Measurements from ENCODE around the gene PLIN4.

Gene PLIN4

DNA sequence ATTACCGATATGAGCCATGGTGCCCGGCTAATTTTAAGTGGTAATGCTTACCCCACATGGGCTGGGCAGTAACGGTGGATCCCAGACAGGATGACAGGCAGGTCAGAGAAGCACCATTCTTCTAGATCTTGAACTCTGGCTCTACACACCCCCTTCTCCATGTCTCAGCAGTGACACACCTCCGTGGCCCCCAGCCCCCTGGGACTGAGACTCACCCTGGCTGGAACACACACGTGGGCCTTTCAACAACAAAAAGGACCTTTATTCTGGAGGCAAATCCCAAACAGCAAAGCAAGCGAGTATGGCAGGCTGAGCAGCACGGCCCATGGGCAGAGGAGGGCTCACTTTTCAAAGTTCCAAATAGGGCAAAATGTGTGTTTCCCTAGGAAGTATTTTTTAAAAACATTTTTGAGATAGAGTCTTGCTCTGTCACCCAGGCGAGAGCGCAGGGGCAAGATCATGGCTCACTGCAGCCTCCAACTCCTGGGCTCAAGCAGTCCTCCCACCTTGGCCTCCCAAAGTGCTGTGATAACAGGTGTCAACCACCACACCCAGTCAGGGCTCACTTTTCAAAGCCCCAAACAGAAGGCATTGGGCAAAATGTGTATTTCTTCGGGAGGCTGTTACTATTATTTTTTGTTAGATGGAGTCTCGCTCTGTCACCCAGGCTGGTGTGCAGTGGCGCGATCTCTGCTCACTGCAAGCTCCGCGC, 4.2 kb upstream of the PLIN4 start:
- Histone ChIP-seq H3K27ac (no peak overlapping the region), H3K27me3 (replicated peaks) (no peaks in the 10 kb centered on the region), H3K36me3 (replicated peaks) (no peaks in the 10 kb centered on the region), H3K4me3 (ENCODE audit: low read depth, low read length) (no peak overlapping the region)
- in situ Hi-C loops (cut with HindIII; ENCODE audit: low pct_ligation_motif_present, low sequenced_read_pairs), result no loop called here
- TF ChIP-seq CTCF (IDR thresholded peaks at IDR 0.05; ENCODE audit: low read depth, low read length, missing control alignments), result no peak
- no peak for DNase-seq

DNA sequence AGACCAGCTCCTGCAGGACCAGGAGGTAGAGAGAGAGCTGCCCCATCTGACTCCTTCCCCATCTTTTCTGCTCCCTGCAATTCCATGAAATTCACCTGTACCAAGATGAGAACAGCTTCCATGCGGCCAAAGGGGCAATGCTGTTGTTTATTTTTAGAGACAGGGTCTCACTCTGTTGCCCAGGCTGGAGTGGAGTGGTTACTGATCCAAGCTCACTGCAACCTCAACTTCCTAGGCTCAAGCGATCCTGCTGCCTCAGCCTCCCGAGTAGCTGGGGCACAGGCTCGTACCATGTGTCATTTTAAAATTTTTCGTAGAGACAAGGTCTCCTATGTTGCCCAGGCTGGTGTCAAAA, 3.6 kb upstream of the PLIN4 start:
- no peak for DNase-seq
- no peak for TF ChIP-seq CTCF (IDR thresholded peaks at IDR 0.05; ENCODE audit: low read depth, low read length, missing control alignments)
- Histone ChIP-seq H3K4me3 (ENCODE audit: low read depth, low read length) (no peak overlapping the region), H3K36me3 (replicated peaks) (no peaks in the 10 kb centered on the region), H3K27ac (no peak overlapping the region), H3K27me3 (replicated peaks) (no peaks in the 10 kb centered on the region)
- in situ Hi-C loops (cut with HindIII; ENCODE audit: low pct_ligation_motif_present, low sequenced_read_pairs), result no loop called here

DNA sequence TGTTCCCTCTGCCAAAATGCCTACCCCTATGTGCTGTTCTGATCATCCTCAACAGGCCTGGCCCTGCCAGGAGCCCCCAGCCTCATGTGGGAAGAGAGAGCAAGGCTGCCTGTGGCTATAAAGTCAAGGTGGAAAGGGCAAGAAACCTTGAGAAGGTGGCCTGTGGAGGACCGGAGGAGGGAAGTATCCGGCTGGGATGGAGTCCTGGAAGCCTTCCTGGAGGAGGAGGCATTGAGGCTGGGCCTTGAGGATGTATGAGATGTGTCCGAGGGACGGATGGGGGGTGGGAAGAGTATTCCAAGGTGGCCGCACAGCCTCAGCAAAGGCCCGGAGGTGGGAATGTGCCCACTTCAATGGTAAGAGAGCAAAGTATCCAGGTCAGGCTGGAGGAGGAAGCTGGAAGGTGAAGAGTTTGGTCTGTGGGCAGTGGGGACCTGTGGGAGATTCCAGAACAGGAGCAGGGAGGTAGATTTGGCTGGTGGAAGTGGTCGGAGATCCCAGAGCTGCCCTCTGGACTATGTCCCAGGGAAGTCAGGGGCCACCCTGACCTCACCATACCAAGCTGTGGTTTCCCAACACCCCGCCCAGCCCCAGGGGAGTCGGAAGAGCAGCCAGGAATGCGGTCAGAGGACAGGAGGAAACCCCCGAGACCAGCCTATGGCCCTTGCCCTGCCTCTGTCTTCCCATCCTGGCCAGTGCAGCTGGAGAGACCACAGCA, 3.0 kb upstream of the PLIN4 start:
- no peaks in the 10 kb centered on the region for H3K27me3 ChIP-seq (replicated peaks)

GRCh38 chr19:4519521-4520277, 1.4 kb upstream of the PLIN4 start:
- Histone ChIP-seq H3K36me3 (replicated peaks) (no peaks in the 10 kb centered on the region), H3K4me3 (ENCODE audit: low read depth, low read length) (no peak overlapping the region), H3K27ac (no peak overlapping the region), H3K27me3 (replicated peaks) (no peaks in the 10 kb centered on the region)
- DNase-seq, result no peak
- in situ Hi-C loops (cut with HindIII; ENCODE audit: low pct_ligation_motif_present, low sequenced_read_pairs), result no loop called here
- TF ChIP-seq CTCF (IDR thresholded peaks at IDR 0.05; ENCODE audit: low read depth, low read length, missing control alignments), result no peak

More for the DNA sequence above, 3.0 kb upstream of the PLIN4 start:
- no peak for DNase-seq
- H3K27ac ChIP-seq, result no peak overlapping the region
- H3K4me3 ChIP-seq (ENCODE audit: low read depth, low read length), result no peak overlapping the region
- H3K36me3 ChIP-seq (replicated peaks), result no peaks in the 10 kb centered on the region
- no peak for TF ChIP-seq CTCF (IDR thresholded peaks at IDR 0.05; ENCODE audit: low read depth, low read length, missing control alignments)
- in situ Hi-C loops (cut with HindIII; ENCODE audit: low pct_ligation_motif_present, low sequenced_read_pairs), result no loop called here

DNA sequence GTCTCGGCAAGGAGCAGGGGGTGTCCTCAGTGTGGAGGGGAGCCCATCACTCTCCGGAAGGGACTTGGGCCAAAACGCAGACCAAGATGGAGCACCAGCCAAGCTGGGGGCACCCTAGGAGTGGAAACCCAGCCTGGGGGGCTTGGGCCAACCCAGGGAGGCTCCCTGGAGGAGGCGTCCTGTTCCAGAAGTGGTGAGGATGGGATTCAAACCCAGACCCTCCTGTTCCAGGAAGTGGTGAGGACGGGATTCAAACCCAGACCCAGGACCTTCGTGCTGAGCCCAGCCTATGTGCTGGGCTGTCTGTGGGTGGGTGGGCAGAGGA, 848 bp upstream of the PLIN4 start:
- Histone ChIP-seq H3K27ac (no peak overlapping the region), H3K36me3 (replicated peaks) (no peaks in the 10 kb centered on the region), H3K27me3 (replicated peaks) (no peaks in the 10 kb centered on the region), H3K4me3 (ENCODE audit: low read depth, low read length) (no peak overlapping the region)
- DNase-seq, result no peak
- no peak for TF ChIP-seq CTCF (IDR thresholded peaks at IDR 0.05; ENCODE audit: low read depth, low read length, missing control alignments)
- in situ Hi-C loops (cut with HindIII; ENCODE audit: low pct_ligation_motif_present, low sequenced_read_pairs), result no loop called here
